IMR-90 (cell line): Measurements from ENCODE around the gene RAD23B. TPM values are rescaled to one million over a fixed set of nuclear protein-coding genes. Genes with fewer than 3 reads are reported as not detected.

Experiments
- ATAC-seq: fragments of 200-7000 bp; cut with Tn5 transposase; 2 replicates; pipeline ENCODE4 v1.9.1; 2020; ENCODE audit warnings: low read depth, mild to moderate bottlenecking, moderate library complexity
- BruUV-seq: library from RNA; stranded (reverse); fragments of 400-500 nt; replicated peaks from 2 replicates; lab custom pipeline; 2021; lab: Mats Ljungman, UMichigan
- CTCF ChIA-PET: fragments of 300-600 bp; formaldehyde crosslinking; extraction: SDS; loops from one replicate; lab custom pipeline; 2021; ENCODE audit warnings: antibody characterized with exemption; lab: Yijun Ruan, JAX
- POLR2A ChIA-PET: fragments of 300-600 bp; sonication (Branson Sonifier 250); formaldehyde crosslinking; loops from one replicate; lab custom pipeline; 2022; ENCODE audit warnings: antibody characterized with exemption; ENCODE audit not compliant: unreplicated experiment; lab: Charles Lee
- DNase-seq: peaks from one replicate; pipeline ENCODE4 v3.0.0; 2013
- H2AFZ ChIP-seq: replicated peaks from 2 replicates; pipeline ENCODE3; 2013; ENCODE audit warnings: low read length, mild to moderate bottlenecking; ENCODE audit not compliant: poor library complexity
- H2AK5ac ChIP-seq: 2 replicates; pipeline ENCODE4 v1.6.1; 2013; ENCODE audit warnings: low read depth, low read length, inconsistent platforms
- H2AK9ac ChIP-seq: replicated peaks from 2 replicates; pipeline ENCODE3; 2013; ENCODE audit warnings: mild to moderate bottlenecking, low read depth, low read length, moderate library complexity; ENCODE audit not compliant: poor library complexity
- H2BK120ac ChIP-seq: 2 replicates; pipeline ENCODE4 v1.6.1; 2013; ENCODE audit warnings: low read depth, low read length, inconsistent platforms
- H2BK15ac ChIP-seq: 3 replicates; pipeline ENCODE4 v1.6.1; 2013; ENCODE audit warnings: low read depth, low read length, inconsistent platforms
- H2BK20ac ChIP-seq: 2 replicates; pipeline ENCODE4 v1.6.1; 2013; ENCODE audit warnings: low read depth, mild to moderate bottlenecking, inconsistent platforms, low read length, moderate library complexity
- H2BK5ac ChIP-seq: 2 replicates; pipeline ENCODE4 v1.6.1; 2013; ENCODE audit warnings: mild to moderate bottlenecking, low read depth, low read length, inconsistent platforms; ENCODE audit not compliant: poor library complexity, severe bottlenecking
- H3K14ac ChIP-seq: replicated peaks from 2 replicates; pipeline ENCODE4 v1.6.1; 2013; ENCODE audit warnings: low read depth, low read length, inconsistent platforms
- H3K18ac ChIP-seq: 2 replicates; pipeline ENCODE4 v1.6.1; 2013; ENCODE audit warnings: low read depth, low read length, control low read depth
- H3K23ac ChIP-seq: 2 replicates; pipeline ENCODE4 v1.6.1; 2013; ENCODE audit warnings: low read depth, low read length, inconsistent platforms
- H3K27ac ChIP-seq: 2 replicates; pipeline ENCODE4 v1.5.1; 2013; ENCODE audit warnings: mild to moderate bottlenecking, control low read depth, low read length; ENCODE audit not compliant: insufficient read depth
- H3K27me3 ChIP-seq: 2 replicates; pipeline ENCODE4 v1.6.1; 2013; ENCODE audit warnings: low read length; ENCODE audit not compliant: control insufficient read depth, insufficient read depth
- H3K36me3 ChIP-seq: 2 replicates; pipeline ENCODE4 v1.6.1; 2013; ENCODE audit warnings: low read length, mixed read lengths; ENCODE audit not compliant: control insufficient read depth, insufficient read depth
- H3K4ac ChIP-seq: 2 replicates; pipeline ENCODE4 v1.6.1; 2013; ENCODE audit warnings: low read depth, low read length, inconsistent platforms
- H3K4me1 ChIP-seq: 2 replicates; pipeline ENCODE4 v1.6.1; 2013; ENCODE audit warnings: low read length, mixed read lengths; ENCODE audit not compliant: control insufficient read depth, insufficient read depth
- H3K4me2 ChIP-seq: 2 replicates; pipeline ENCODE4 v1.6.1; 2013; ENCODE audit warnings: low read depth, mild to moderate bottlenecking, control low read depth, low read length, moderate library complexity
- H3K4me3 ChIP-seq: 2 replicates; pipeline ENCODE4 v1.5.1; 2013; ENCODE audit warnings: low read depth, mild to moderate bottlenecking, control low read depth, low read length, moderate library complexity; ENCODE audit not compliant: insufficient read depth
- H3K56ac ChIP-seq: 2 replicates; pipeline ENCODE4 v1.6.1; 2013; ENCODE audit warnings: low read length, inconsistent platforms; ENCODE audit not compliant: insufficient read depth; ENCODE audit errors: extremely low read depth
- H3K79me1 ChIP-seq, 2 experiments: 2 replicates each; pipeline ENCODE4 v1.6.1; 2013; ENCODE audit warnings: low read length in 2 of 2, inconsistent platforms in 1 of 2, low read depth in 1 of 2
- H3K9ac ChIP-seq: 2 replicates; pipeline ENCODE4 v1.6.1; 2013; ENCODE audit warnings: low read depth, low read length, control low read depth
- H3K9me1 ChIP-seq: 2 replicates; pipeline ENCODE4 v1.6.1; 2013; ENCODE audit warnings: low read length, inconsistent platforms; ENCODE audit not compliant: insufficient read depth
- H3K9me3 ChIP-seq: 2 replicates; pipeline ENCODE4 v1.6.1; 2013; ENCODE audit warnings: low read length; ENCODE audit not compliant: control insufficient read depth, insufficient read depth
- H4K20me1 ChIP-seq: 2 replicates; pipeline ENCODE4 v1.6.1; 2013; ENCODE audit warnings: low read length, inconsistent platforms; ENCODE audit not compliant: insufficient read depth
- H4K5ac ChIP-seq: 2 replicates; pipeline ENCODE4 v1.6.1; 2013; ENCODE audit warnings: mild to moderate bottlenecking, low read depth, low read length, control low read depth
- H4K8ac ChIP-seq, 2 experiments: 2 replicates each; pipeline ENCODE4 v1.6.1; 2013; ENCODE audit warnings: low read depth in 2 of 2, low read length in 2 of 2, control low read depth in 1 of 2, inconsistent platforms in 1 of 2
- H4K91ac ChIP-seq: 2 replicates; pipeline ENCODE4 v1.6.1; 2013; ENCODE audit warnings: low read depth, low read length, inconsistent platforms; ENCODE audit not compliant: insufficient read depth
- CHD1 ChIP-seq: IDR thresholded peaks from 2 replicates; pipeline ENCODE4 v1.6.1; 2012; ENCODE audit warnings: low read depth, low read length, improper control_type of control experiment
- SMC3 ChIP-seq: fragments of 150-350 bp; IDR thresholded peaks from 2 replicates; pipeline ENCODE4 v1.6.1; 2016; ENCODE audit warnings: low read depth, mild to moderate bottlenecking, antibody characterized with exemption, low read length, moderate library complexity
- WGBS, 2 experiments: methylation state at CpG; one replicate each; pipeline versions ENCODE4 v1.1.5 to v1.1.7; 2013; ENCODE audit warnings: missing lambda C conversion rate in 2 of 2; ENCODE audit not compliant: insufficient read length in 1 of 2; ENCODE audit errors: extremely low coverage in 2 of 2; 5-methylcytosine and 5-hydroxymethylcytosine counted together
- dilution Hi-C: fragments of 300-500 bp; cut with HindIII; formaldehyde crosslinking; loops from one replicate; pipeline ENCODE4 v1.14.3; 2018; ENCODE audit warnings: low sequenced_read_pairs; ENCODE audit not compliant: unreplicated experiment
- in situ Hi-C: fragments of 300-500 bp; cut with MboI; formaldehyde crosslinking; loops from 3 replicates; pipeline ENCODE4 v1.14.3; 2019; ENCODE audit warnings: low sequenced_read_pairs, inconsistent platforms, mixed read lengths
- intact Hi-C: fragments of 100-400 bp; cut with micrococcal nuclease; formaldehyde crosslinking; loops from 2 replicates; pipeline ENCODE4 v1.10.0; 2022
- polyA plus RNA-seq, 3 experiments: library from polyadenylated mRNA; depleted of rRNA; stranded (reverse); fragments of >200 nt; gene quantifications; 2 replicates each; pipeline ENCODE4 v1.2.3, GENCODE V29; 2012; ENCODE audit warnings: low replicate concordance in 1 of 3
- total RNA-seq: library from RNA; depleted of rRNA; stranded (reverse); fragments of >200 nt; gene quantifications from 2 replicates; pipeline ENCODE4 v1.2.3, GENCODE V29; 2012

The RAD23B gene
- total and polyA plus RNA-seq, 2 of the 4 experiments (the other 2 are of a cell fraction), result 126 to 148 TPM

DNA sequence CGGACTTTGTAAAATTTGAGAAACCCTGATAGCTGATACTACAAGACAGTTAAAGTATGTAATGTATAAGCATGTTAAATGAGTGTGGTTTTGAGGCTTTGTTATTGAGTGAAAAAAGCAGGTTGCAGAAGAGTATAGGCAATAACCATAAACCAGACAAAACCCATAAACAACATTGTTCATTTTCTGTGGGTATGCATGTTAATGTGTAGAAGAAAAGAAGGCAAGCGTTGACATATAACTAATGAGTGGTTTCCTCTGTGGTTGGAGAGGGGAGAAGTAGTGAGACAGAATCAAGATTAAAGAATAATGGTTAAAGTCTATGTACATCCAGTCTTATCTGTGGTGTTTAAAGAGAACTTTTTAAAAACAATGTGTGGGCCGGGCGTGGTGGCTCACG, 26.2 kb downstream of the RAD23B start:
- POLR2A ChIA-PET, result no interaction called here
- H3K36me3 ChIP-seq, result peaks cover 38% of the 10 kb centered on the region

More for the DNA sequence above, 26.2 kb downstream of the RAD23B start:
- Histone ChIP-seq H2AFZ (no peak overlapping the region), H2AK9ac (no peak overlapping the region), H2BK5ac (no peak overlapping the region), H3K9me1 (peaks cover 9% of the 10 kb centered on the region; the same call in 1 of the 2 replicates), H3K14ac (no peak overlapping the region), H2BK120ac (no peak overlapping the region), H3K4me2 (no peak overlapping the region), H4K20me1 (peaks cover 64% of the 10 kb centered on the region), H3K4ac (no peak overlapping the region), H3K56ac (no peak overlapping the region), H3K18ac (no peak overlapping the region), H3K79me1 (peaks cover 30 to 60% of the 10 kb centered on the region in 2 experiments), H3K27me3 (no peaks in the 10 kb centered on the region), H3K27ac (no peak overlapping the region), H4K5ac (no peak overlapping the region), H2BK20ac (no peak overlapping the region), H2AK5ac (no peak overlapping the region), H3K9me3 (no peaks in the 10 kb centered on the region), H3K23ac (no peak overlapping the region), H3K4me3 (no peak overlapping the region), H3K9ac (no peak overlapping the region), H2BK15ac (no peak overlapping the region), H4K8ac (no peak overlapping the region), H3K4me1 (peaks cover 6% of the 10 kb centered on the region), H4K91ac (no peak overlapping the region)
- in situ Hi-C loops (no loop called here), intact Hi-C loops (no loop called here), dilution Hi-C loops (no loop called here)
- CTCF ChIA-PET, result no interaction called here
- 80% methylated on average over 1 of the region's 5 CpGs; no CpG with 5 or more reads in 1 of the 2 experiments for WGBS, 2 experiments
- no peak for DNase-seq
- ATAC-seq, result no peak
- TF ChIP-seq CHD1 (no peak), SMC3 (no peak)
- BruUV-seq, result no TSS peak
